HG02943 (cell line): ENCODE measurements around the gene ZNF507.

Source experiments
- ATAC-seq: cut with Tn5 transposase; IDR thresholded peaks from one replicate; pipeline ENCODE4 v1.9.1; 2021; ENCODE audit warnings: mild to moderate bottlenecking, low read depth, moderate library complexity; ENCODE audit not compliant: unreplicated experiment

ZNF507 gene

DNA sequence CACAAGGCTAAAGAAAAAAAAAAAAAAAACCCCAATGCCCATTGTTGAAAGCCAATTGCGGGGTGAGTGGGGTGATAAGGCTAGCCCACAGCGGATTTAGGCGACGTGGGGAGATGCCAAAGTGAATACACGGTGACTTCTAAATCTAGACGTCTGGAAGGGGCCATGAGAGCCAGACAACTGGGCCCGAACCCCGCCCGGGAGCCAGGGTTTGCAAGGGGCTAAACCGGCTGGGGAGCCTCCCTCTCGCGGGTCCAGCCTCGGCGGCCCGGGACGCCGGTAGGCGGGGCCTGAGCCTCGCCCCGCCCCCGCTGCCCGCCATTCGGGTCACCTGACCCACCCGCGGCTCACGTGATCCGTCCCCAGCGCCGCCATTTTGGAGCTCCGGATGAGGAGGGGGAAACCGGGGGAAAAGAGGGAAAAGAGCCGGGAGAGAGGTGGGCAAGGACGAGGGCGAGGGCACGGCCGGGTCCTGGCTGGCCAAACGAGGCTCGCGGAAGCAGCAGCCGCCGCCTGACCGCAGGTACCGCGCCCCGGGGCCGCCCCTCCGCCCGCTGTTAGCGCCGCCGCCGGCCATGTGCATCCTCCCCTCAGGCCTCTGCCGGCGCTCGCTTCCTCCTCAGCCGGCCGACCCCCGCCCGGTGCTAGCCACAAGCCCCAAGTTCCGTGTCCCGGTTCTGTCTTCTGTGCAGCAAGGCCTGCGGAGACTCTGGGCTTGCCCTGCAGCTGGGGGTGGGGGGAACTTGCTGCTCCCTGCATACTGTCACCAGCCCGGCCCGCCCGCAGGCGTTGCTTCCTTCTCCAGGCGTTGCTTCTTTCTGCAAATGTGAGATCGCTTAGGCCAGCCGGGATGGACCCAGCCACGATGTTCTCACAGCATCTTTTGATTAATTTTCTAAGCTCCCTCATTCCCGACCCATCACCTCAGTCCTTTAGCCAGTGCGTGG, at the start of gene ZNF507:
Gene ZNF507, plus strand, starts transcription at position 350 of the 947 bp plus-strand sequence. CDS start 7,221 bp downstream, outside the sequence.
- peak; percentile 89 for ATAC-seq

DNA sequence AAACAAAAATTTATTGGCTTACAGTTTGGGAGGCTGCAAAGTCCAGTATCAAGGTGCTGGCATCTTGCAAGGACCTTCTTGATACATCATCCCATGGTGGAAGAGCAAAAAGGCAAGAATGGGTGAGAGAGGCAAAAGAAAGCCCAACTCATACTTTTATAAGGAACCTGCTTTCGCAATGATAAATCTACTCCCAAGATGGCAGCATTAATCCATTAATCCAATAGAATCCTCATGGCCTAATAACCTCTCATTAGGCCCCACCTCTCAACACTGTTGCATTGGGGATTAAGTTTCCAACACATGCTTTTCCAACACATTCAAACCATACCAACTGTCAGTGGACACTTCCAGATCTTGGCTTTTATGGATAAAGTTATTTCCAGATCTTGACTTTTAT, 48.7 kb upstream of the ZNF507 start:
- no peak for ATAC-seq

- no peak for ATAC-seq
Measured at GRCh38 chr19:32302778-32303177, 42.6 kb upstream of the ZNF507 start.

DNA sequence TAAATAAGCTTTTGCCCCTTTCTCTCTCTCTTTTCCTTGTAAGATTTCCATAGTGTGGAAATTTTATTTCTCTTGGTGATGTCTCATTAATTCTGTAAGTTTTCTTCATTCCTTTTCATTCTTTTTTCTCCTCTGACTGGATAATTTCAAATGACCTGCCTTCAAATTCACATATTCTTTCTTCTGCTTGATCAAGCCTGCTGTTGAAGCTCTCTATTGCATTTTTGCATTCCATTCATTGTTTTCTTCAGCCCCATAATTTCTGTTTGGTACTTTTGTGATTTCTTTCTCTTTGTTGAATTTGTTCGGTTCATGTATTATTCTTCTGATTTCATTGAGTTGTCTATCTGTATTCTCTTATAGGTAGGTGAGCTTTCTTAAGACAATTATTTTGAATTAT, 42.2 kb upstream of the ZNF507 start:
- ATAC-seq, result no peak

GRCh38 chr19:32307591-32307990, 37.8 kb upstream of the ZNF507 start:
- no peak for ATAC-seq

DNA sequence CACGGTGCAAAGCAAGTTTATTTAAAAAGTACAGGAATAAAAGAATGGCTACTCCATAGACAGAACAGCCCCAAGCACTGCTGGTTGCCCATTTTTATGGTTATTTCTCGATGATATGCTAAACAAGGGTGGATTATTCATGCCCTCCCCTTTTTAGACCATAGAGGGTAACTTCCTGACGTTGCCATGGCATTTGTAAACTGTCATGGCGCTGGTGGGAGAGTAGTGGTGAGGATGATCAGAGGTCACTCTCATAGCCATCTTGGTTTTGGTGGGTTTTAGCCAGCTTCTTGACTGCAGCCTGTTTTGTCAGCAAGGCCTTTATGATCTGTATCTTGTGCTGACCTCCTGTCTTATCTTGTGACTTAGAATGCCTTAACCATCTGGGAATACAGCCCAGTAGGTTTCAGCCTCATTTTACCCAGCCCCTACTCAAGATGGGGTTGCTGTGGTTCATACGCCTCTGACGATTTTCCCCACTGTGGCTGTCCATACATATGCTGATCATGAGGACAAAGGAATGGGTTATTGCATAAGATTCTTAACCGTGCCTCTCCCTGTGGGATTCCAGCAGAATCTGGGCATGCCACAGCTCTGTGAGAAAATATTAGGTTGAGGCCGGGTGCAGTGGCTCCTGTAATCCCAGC, 36.9 kb upstream of the ZNF507 start:
- no peak for ATAC-seq

DNA sequence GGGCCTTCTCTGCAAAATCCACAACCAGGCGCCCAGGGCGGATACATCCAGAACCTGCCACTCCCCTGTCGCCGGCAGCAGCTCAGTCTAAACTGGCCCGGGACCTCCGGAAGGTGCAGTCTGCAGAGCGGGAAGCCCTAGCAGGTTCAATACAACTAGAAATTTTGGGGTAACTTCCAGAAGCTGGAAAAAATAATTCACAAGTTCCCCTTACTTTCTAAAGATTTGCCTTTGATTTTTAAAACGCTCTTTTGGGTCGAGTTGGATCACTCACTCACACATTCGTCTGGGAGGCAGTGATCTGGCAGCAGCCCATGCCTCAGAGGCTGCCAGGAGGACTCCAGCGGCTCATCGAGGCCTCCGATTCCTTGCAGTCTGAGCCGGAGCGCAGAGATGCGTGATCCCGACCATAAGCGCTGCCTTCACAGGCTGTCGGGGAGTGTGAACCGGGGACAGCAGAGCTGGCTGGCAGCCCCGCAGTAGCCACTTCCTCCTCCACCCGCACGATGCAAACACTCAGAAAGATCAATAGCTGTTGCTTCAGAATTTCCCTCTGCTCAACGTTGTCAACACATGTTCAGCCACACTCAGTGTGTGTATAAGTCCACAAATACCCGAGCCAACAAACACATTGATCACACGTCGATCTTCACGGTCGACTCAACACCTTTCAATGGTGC, 35.6 kb upstream of the ZNF507 start:
- no peak for ATAC-seq

- ATAC-seq, result no peak
Measured at GRCh38 chr19:32311371-32311770, 34.0 kb upstream of the ZNF507 start.

DNA sequence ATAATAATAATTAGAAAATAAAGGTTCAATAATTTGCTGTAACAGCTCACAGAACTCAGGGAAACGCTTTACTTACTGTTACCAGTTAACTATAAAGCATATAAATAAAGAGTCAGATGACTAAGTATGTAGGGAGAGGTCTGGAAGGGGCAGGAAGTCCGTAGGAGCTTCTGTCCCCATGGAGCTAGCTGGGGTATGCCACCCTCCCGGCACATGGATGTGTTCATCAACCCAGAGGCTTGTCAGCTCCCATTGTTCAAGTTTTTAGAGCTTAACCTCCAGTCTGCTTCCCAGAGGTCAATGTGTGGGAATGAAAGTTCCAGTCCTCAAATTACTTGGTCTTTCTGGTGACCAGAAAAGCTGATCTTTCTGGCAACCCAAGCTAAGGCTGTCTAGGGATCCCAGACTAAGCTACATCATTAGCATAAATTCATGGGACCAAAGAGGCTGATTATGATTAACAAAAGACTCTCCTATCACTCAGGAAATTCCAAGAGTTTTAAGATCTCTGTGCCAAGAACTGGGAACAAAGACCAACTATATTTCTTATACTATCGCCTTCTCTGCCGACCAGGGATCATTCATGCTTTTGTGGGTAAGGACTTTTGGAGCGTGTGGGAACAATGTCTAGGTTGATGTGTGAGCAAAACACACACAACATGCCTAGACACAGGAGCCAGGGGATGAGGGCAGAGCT, 31.7 kb upstream of the ZNF507 start:
- no peak for ATAC-seq

DNA sequence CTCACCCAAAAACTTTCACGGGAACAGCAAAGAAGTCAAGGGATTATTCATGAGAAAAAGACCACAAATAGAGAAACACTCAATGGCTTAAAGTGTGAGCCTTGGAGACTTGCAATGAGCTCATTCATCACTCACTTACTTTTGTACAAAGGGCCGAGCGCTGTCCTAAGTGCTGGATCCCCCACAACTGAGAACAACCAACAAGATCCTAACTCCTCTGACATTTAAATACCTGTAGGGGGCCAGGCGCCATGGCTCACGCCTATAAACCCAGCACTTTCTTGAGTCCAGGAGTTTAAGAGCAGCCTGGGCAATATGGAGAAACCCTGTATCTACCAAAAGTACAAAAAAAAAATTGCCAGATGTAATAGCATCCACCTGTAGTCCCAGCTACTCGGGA, 29.4 kb upstream of the ZNF507 start:
- ATAC-seq, result no peak

DNA sequence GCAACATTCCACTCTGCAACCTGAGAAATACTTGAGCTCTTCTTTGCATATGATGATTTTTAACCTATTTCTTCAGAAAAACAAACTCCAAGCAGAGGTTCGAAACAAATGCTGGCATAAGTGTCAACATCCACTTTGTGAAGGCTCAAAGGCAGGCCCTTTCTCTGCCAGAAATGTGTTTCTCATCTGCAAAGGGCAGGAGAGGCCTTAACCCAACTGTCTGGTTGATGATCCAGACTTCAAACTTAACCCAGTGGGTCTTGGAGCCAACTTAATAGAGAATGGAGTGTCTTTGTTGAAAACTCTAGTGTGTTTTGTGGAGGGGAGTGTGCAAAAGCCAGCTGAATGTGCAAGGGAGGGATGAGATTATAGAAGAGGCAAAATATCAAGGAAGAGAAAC, 28.3 kb upstream of the ZNF507 start:
- ATAC-seq, result no peak

GRCh38 chr19:32318884-32319520, 26.4 kb upstream of the ZNF507 start:
- ATAC-seq, result no peak

GRCh38 chr19:32322541-32322940, 22.9 kb upstream of the ZNF507 start:
- no peak for ATAC-seq

GRCh38 chr19:32324631-32325285, 20.7 kb upstream of the ZNF507 start:
- ATAC-seq, result no peak

DNA sequence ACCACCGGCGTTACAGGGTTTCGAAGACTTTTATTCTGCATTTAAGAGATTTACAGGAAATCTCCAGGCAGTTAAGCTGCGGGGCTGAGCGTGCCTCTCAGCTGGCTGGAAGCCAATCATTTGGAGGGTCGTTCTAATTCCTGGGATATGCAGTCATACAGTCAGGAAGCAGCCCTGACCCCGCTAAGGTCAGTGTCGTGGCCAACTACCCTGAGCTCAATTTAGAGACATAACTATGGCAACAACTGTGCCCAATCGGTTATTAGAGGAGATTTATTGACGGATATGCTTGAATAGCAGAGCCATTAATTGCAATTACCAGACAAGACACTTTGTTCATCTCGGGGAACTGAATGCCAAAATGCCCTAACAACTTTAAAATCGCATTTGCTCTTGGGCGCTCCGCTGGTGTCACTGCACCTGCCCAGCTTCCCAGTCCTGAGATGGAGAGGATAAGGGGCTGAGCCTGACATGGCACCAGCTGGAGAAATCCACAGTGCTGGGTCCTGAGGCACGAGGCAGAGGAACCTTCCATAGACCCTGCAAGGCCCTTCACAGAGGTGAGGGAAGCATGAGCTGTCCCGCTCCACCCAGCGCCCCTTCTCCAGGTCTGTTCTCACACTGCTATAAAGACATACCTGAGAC, 15.1 kb upstream of the ZNF507 start:
- no peak for ATAC-seq

DNA sequence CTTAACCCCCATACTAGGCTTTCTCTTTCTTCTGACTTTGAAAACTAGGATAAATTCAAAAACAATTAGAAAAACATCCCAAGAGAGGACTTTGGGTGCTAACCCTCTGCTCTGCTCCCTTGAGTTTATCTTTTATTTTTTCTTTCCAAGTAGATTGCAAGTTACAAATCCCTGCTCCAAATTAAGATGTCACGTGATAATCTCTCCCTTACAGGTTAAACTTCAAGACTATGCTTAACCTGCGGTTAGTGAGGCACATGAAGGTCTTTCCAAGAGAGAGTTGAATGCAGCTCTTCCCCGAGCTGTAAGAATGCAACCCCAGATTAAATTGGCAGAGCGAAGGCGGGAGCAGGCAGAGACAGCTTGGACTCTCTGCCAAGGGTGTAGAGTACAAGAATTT, 12.2 kb upstream of the ZNF507 start:
- ATAC-seq, result no peak

DNA sequence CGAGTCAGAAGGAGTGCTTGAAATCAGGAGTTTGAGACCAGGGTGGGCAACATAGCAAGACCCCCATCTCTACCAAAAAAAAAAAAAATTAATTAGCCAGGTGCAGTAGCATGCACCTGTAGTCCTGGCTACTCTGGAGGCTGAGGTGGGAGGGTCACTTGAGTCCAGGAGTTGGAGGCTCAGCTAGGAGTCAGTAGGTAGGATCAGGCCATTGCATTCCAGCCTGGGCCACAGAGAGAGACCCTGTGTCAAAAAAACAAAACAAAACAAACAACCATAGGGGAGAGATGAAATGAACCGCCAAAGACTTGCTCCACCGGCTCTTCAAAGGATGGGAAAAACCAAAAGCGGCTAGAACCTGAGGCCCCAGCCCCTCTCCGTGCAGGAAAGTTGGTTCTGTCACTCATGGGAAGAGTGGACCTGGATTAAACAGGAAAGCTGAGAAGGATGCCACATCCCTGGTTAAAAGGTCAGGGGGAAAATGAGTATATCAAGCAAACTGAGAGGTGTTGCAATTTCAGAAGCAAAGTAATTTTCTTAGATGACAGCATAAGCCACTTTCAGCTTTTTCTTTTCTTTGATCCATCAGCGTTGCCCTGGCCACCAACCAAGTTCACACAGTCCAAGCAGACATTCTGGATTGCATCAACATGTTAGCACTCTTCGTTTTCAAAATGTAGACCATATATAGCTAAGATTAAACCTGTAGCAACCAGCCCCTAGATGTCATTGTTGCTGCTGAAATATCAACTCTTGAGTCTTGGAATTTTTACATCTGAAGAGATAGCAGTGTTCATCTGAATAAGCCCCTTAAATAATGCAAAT, 8.9 kb upstream of the ZNF507 start:
- ATAC-seq, result no peak

GRCh38 chr19:32337084-32337808, 8.2 kb upstream of the ZNF507 start:
- no peak for ATAC-seq
